ENCODE data around the gene OCIAD2. TPM values are rescaled to one million over a fixed set of nuclear protein-coding genes. Genes with fewer than 3 reads are reported as not detected.
"Not testable (repeated sequence)": the region's sequence is repeated elsewhere in the genome, so short reads cannot be mapped to it uniquely, and the experiment has no call there.

OCIAD2 gene
- total and polyA plus RNA-seq, 8 donors, result 37.2 to 109 (median 94.9) TPM

GRCh38 chr4:48879561-48880442 lies 26.8 kb downstream of the OCIAD2 start:
- no peak overlapping the region for H3K27ac ChIP-seq
- H3K9me3 ChIP-seq, result no peaks in the 10 kb centered on the region
- H3K4me1 ChIP-seq, result no peaks in the 10 kb centered on the region
- H3K36me3 ChIP-seq, result no peaks in the 10 kb centered on the region
- no peak for TF ChIP-seq CTCF (IDR thresholded peaks at IDR 0.05)
- ATAC-seq (no peak), DNase-seq (no peak)
- no peak overlapping the region for H3K4me3 ChIP-seq
- intact Hi-C loops (cut with DNase I), result no loop called here
- H3K27me3 ChIP-seq, result no peaks in the 10 kb centered on the region

- Histone ChIP-seq H3K27me3 (no peaks in the 10 kb centered on the region), H3K4me1 (no peaks in the 10 kb centered on the region), H3K27ac (no peak overlapping the region), H3K4me3 (no peak overlapping the region), H3K36me3 (no peaks in the 10 kb centered on the region), H3K9me3 (no peaks in the 10 kb centered on the region)
- intact Hi-C loops (cut with DNase I), result no loop called here
- ATAC-seq, result no peak
- no peak for TF ChIP-seq CTCF (IDR thresholded peaks at IDR 0.05)
- DNase-seq, result no peak
Measured at GRCh38 chr4:48877827-48878535, 28.6 kb downstream of the OCIAD2 start.

GRCh38 chr4:48864696-48865095 lies 41.9 kb downstream of the OCIAD2 start:
- H3K27me3 ChIP-seq; H3K36me3 ChIP-seq; H3K4me1 ChIP-seq; intact Hi-C loops (cut with DNase I); DNase-seq; H3K27ac ChIP-seq; H3K9me3 ChIP-seq; ATAC-seq; H3K4me3 ChIP-seq: not testable (repeated sequence)

- Histone ChIP-seq H3K27ac (no peak overlapping the region), H3K36me3 (peaks cover 0 to 15% of the 10 kb centered on the region in 2 donors), H3K27me3 (no peaks in the 10 kb centered on the region), H3K9me3 (peaks cover 0 to 5% of the 10 kb centered on the region in 2 donors), H3K4me1 (no peaks in the 10 kb centered on the region), H3K4me3 (no peak overlapping the region)
- TF ChIP-seq CTCF (IDR thresholded peaks at IDR 0.05), result no peak
- DNase-seq (no peak), ATAC-seq (no peak)
- intact Hi-C loops (cut with DNase I), result no loop called here
Measured at GRCh38 chr4:48863728-48864127, 42.8 kb downstream of the OCIAD2 start.

- no peak for ATAC-seq
- Histone ChIP-seq H3K36me3 (peaks cover 0 to 26% of the 10 kb centered on the region in 2 donors), H3K4me3 (no peak overlapping the region), H3K4me1 (no peaks in the 10 kb centered on the region), H3K9me3 (peaks cover 0 to 5% of the 10 kb centered on the region in 2 donors), H3K27ac (no peak overlapping the region), H3K27me3 (no peaks in the 10 kb centered on the region)
- no peak for TF ChIP-seq CTCF (IDR thresholded peaks at IDR 0.05)
- DNase-seq, result no peak
- intact Hi-C loops (cut with DNase I), result no loop called here
Measured at GRCh38 chr4:48862661-48863060, 43.9 kb downstream of the OCIAD2 start.
